ENCODE results near the gene SETBP1.

The SETBP1 gene

GRCh38 chr18:44915213-44915612 is 234.5 kb downstream of the SETBP1 start:
- no peak for DNase-seq

GRCh38 chr18:44915661-44916060 is 235.0 kb downstream of the SETBP1 start:
- no peak for DNase-seq

- DNase-seq = no peak
Measured at GRCh38 chr18:44916429-44917207, 235.9 kb downstream of the SETBP1 start.

GRCh38 chr18:44917216-44918141 is 236.8 kb downstream of the SETBP1 start:
- no peak for DNase-seq

GRCh38 chr18:44918142-44918476 is 237.4 kb downstream of the SETBP1 start:
- no peak for DNase-seq

GRCh38 chr18:44920441-44920840 is 239.8 kb downstream of the SETBP1 start:
- no peak for DNase-seq

- no peak for DNase-seq
Measured at GRCh38 chr18:44921974-44922373, 241.3 kb downstream of the SETBP1 start.

- DNase-seq = no peak
Measured at GRCh38 chr18:44922968-44923367, 242.3 kb downstream of the SETBP1 start.

GRCh38 chr18:44924785-44925499 is 244.3 kb downstream of the SETBP1 start:
- DNase-seq = no peak

- DNase-seq = no peak
Measured at GRCh38 chr18:44927127-44927849, 246.6 kb downstream of the SETBP1 start.

- no peak for DNase-seq
Measured at GRCh38 chr18:44934901-44935300, 254.2 kb downstream of the SETBP1 start.

- no peak for DNase-seq
Measured at GRCh38 chr18:44935455-44935854, 254.8 kb downstream of the SETBP1 start.

GRCh38 chr18:44936485-44936884 is 255.8 kb downstream of the SETBP1 start:
- no peak for DNase-seq

GRCh38 chr18:44937960-44938719 is 257.5 kb downstream of the SETBP1 start:
- no peak for DNase-seq

GRCh38 chr18:44938720-44939665 is 258.3 kb downstream of the SETBP1 start:
- DNase-seq = no peak

- no peak for DNase-seq
Measured at GRCh38 chr18:44941516-44941915, 260.8 kb downstream of the SETBP1 start.

- no peak for DNase-seq
Measured at GRCh38 chr18:44942073-44942472, 261.4 kb downstream of the SETBP1 start.

- no peak for DNase-seq
Measured at GRCh38 chr18:44943311-44943881, 262.7 kb downstream of the SETBP1 start.

- no peak for DNase-seq
Measured at GRCh38 chr18:44944461-44944860, 263.8 kb downstream of the SETBP1 start.

- no peak for DNase-seq
Measured at GRCh38 chr18:44945888-44946401, 265.3 kb downstream of the SETBP1 start.
